HCEC 1CT (cell line): Measurements from ENCODE around the gene KIR2DL3.
"Not testable (repeated sequence)": the region's sequence is repeated elsewhere in the genome, so short reads cannot be mapped to it uniquely, and the experiment has no call there.

ENCODE experiments used
- DNase-seq: peaks from one replicate; pipeline ENCODE4 v3.0.0-alpha.2; 2017

The KIR2DL3 gene

GRCh38 chr19:54738306-54738705 lies at the start of gene KIR2DL3:
TSS of gene KIR2DL3 (plus strand) at chr19:54738513. CDS start at chr19:54738546, 33 bp downstream.
- not testable (repeated sequence) for DNase-seq

- no peak for DNase-seq
Measured at GRCh38 chr19:54691582-54692297, 46.6 kb upstream of the KIR2DL3 start.

- no peak for DNase-seq
Measured at GRCh38 chr19:54692298-54692615, 46.1 kb upstream of the KIR2DL3 start.

- DNase-seq, result no peak
Measured at GRCh38 chr19:54694648-54695047, 43.7 kb upstream of the KIR2DL3 start.

- no peak for DNase-seq
Measured at GRCh38 chr19:54696117-54696548, 42.2 kb upstream of the KIR2DL3 start.

- DNase-seq, result no peak
Measured at GRCh38 chr19:54696766-54697165, 41.5 kb upstream of the KIR2DL3 start.

DNA sequence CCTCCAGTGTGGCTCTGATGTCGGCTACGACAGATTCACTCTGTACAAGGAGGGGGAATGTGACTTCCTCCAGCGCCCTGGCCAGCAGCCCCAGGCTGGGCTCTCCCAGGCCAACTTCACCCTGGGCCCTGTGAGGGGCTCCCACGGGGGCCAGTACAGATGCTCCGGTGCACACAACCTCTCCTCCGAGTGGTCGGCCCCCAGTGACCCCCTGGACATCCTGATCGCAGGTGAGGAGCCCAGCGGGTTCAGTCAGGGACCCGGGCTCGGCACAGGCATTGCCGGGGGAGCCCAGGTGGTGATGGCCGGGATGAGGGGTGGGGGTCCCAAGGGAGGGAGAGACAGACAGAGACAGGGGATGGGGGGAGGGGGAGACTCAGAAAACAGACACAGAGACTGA lies 40.6 kb upstream of the KIR2DL3 start:
- not testable (repeated sequence) for DNase-seq

GRCh38 chr19:54704928-54705327 lies 33.4 kb upstream of the KIR2DL3 start:
- DNase-seq, result no peak

DNA sequence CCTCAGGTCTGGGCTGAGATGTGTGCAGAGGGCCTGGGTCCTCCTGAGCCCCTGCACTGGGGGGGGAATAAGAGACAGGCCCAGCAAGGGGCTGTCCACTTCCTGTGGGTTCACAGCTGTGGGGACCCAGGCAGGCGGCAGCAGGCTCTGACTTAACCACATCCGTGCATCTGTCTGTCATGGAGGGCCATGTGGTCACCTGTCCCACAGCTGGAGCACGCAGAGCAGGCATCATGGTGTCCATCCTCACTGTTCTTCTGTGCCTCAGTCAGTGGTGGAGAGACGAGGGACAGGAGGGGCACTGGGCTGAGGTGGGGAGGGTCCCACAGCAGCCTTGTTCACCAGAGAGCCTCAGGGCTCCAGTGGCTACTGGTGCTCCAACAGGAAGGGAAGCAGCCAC lies 30.4 kb upstream of the KIR2DL3 start:
- no peak for DNase-seq

GRCh38 chr19:54708781-54709180 lies 29.5 kb upstream of the KIR2DL3 start:
- DNase-seq, result no peak

DNA sequence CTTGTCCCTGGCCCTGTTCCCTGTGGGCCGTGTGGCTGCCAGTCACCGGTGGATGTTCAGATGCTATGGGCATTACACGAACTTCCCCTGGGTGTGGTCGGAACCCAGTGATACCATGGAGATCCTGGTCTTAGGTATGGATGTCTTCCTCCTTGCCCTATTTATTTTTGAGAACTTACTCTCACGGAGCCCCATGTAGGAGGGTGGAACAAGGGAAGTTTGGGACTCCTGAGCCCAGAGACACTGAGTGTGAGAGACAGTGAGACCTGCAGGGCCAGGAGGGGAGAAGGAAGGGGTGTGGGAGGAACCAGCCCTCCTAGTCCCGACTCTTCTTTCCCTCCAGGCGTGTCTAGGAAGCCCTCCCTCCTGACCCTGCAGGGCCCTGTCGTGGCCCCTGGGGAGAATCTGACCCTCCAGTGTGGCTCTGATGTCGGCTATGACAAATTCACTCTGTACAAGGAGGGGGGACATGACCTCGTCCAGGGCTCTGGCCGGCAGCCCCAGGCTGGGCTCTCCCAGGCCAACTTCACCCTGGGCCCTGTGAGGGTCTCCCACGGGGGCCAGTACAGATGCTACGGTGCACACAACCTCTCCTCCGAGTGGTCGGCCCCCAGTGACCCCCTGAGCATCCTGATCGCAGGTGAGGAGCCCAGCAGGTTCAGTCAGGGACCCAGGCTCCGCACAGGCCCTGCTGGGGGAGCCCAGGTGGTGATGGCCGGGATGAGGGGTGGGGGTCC lies 28.9 kb upstream of the KIR2DL3 start:
- no peak for DNase-seq

- DNase-seq, result not testable (repeated sequence)
Measured at GRCh38 chr19:54709956-54710355, 28.4 kb upstream of the KIR2DL3 start.

DNA sequence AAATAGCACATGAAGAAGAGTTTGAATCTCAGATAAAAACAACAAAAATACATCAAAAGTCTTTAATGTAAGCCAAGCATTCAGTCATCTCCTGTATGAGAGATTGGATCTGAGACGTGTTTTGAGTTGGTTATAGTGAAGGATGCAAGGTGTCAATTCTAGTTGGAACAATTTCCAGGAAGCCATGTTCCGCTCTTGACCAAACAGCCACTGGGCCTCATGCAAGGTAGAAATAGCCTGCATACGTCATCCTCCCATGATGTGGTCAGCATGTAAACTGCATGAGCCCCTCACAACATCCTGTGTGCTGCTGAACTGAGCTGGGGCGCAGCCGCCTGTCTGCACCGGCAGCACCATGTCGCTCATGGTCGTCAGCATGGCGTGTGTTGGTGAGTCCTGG lies 14.2 kb upstream of the KIR2DL3 start, which contains the start of gene KIR3DL3:
Gene KIR3DL3 (plus strand): TSS at position 301 of the 400 bp plus-strand sequence. CDS start 55 bp downstream, at position 356.
- no peak for DNase-seq

DNA sequence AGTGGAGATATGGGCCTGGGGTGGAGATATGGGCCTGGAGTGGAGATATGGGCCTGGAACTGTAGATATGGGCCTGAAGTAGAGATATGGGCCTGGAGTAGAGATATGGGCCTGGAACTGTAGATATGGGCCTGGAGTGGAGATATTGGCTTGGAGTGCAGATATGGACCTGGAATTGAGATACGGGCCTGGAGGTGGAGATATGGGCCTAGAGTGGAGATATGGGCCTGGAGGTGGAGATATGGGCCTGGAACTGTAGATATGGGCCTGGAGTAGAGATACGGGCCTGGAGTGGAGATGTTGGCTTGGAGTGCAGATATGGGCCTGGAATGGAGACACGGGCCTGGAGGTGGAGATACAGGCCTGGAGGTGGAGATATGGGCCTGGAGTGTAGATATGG lies 13.7 kb upstream of the KIR2DL3 start:
- no peak for DNase-seq

DNA sequence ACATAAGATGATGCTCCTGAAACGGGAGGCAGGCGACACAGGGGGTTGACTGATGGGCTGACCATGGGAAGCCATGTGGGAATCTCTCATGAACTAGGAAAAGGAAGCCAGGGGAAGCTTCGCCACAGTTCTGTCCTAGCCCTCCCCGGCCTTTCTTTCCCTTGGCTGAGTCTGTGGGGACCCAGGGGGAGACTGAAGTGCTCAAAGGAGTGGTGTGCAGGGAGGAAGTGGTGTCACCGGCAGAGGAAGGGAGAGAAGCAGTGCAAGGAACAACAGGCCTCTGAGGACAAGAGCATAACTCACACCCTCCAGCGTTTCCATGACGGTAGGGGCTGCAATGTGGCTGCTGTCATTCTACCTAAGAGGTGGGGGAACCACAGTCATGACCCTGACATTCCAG lies 13.0 kb upstream of the KIR2DL3 start:
- DNase-seq, result no peak

GRCh38 chr19:54727562-54727961 lies 10.8 kb upstream of the KIR2DL3 start:
- DNase-seq, result no peak

GRCh38 chr19:54728167-54728566 lies 10.1 kb upstream of the KIR2DL3 start:
- DNase-seq, result no peak

GRCh38 chr19:54729416-54730188 lies 8.7 kb upstream of the KIR2DL3 start:
- no peak for DNase-seq

GRCh38 chr19:54731191-54731590 lies 7.1 kb upstream of the KIR2DL3 start:
- no peak for DNase-seq

GRCh38 chr19:54738715-54739114 lies 402 bp downstream of the KIR2DL3 start:
- DNase-seq, result no peak

GRCh38 chr19:54739587-54740497 lies 1.5 kb downstream of the KIR2DL3 start:
- DNase-seq, result no peak

GRCh38 chr19:54741950-54742349 lies 3.6 kb downstream of the KIR2DL3 start:
- not testable (repeated sequence) for DNase-seq
